HG03039 (cell line): ENCODE measurements around the gene ATP6V0E1.
A peak's percentile ranks its signal among the peaks of the same experiment; 100 is the strongest.

Experiments
- ATAC-seq: cut with Tn5 transposase; IDR thresholded peaks from one replicate; pipeline ENCODE4 v1.9.1; 2021; ENCODE audit warnings: mild to moderate bottlenecking, moderate library complexity; ENCODE audit not compliant: unreplicated experiment

Gene ATP6V0E1

DNA sequence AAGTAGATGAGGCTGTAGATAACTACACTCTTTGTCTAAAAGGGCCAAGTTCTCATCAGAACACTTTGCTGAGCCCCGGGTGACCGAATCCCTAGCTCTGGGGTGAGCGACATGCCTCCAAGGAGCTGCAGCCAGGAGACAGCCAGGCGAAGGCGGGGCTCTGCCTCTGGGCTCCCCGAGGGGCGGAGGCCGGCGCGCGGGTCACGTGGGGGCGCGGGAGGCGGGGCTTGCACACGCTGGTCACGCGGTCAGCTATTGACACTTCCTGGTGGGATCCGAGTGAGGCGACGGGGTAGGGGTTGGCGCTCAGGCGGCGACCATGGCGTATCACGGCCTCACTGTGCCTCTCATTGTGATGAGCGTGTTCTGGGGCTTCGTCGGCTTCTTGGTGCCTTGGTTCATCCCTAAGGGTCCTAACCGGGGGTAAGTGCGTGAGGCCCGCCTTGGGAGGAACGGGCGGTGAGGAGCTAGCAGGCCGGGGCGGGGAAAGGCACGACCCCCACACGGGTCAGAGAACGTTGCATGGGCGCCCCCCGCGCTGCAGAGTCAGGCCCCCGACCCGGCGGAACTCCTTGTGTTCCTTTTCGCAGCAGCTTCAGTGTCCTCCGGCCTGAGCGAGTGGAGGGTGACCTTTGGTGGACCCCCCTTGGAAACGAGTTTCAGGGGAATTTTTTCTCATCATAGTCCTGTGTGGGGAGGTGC lies at the start of gene ATP6V0E1:
TSS of gene ATP6V0E1 (plus strand) at position 230 of the 702 bp plus-strand sequence. CDS start at position 320, 90 bp downstream.
- peak; percentile 91 for ATAC-seq

DNA sequence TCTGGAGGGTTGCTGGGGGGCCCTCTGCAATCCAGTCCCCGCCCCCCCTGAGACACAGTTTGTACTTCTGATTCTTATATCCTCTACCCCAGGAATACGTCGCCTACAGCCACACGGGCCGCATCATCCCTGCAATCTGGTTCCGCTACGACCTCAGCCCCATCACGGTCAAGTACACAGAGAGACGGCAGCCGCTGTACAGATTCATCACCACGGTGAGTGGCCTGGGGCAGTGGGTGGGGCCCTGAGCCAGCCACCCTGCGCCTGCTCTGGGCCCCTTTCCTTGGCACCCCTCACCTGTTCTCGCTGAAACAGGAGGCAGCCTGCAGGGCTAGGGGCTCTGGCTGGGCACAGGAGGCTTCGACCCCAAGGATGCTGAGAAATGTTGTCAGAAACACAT lies 48.5 kb upstream of the ATP6V0E1 start:
- no peak for ATAC-seq

DNA sequence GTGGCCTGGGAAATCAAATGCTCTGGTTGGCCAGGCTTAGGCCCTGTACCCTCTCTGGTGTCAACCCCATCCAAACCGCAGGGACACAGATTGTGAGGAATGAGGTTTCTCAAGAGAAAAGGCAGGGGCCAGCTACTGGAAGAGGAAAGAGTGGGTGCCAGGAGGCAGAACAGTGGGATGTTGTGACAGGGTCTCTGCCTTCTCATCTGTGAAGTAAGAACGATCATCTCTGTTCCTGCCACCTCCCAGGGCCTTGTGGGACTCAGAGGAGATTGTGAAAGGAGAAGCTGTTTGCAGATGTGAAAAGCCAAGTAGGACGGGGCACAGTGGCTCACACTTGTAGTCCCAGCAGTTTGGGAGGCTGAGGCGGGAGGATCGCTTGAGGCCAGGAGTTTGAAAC lies 47.2 kb upstream of the ATP6V0E1 start:
- ATAC-seq = no peak

DNA sequence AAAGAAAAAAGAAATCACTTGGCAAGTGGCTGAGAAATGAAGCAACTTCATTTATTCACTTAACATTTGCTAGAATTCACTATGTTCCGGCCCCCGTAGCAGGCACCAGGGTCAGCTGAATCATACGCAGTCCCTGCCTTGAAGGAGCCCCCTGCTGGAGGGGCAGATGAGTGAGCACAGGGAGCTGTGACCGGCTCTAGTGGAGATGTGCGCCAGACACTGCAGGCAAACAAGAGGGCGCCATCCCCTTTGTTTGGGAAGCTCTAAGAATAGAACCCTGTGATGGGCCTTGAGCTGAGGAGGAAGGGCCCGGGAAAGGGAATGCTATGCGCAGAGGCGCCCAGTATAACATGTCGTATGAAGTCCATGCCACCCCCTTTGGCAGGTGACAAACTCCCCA lies 44.5 kb upstream of the ATP6V0E1 start:
- no peak for ATAC-seq

DNA sequence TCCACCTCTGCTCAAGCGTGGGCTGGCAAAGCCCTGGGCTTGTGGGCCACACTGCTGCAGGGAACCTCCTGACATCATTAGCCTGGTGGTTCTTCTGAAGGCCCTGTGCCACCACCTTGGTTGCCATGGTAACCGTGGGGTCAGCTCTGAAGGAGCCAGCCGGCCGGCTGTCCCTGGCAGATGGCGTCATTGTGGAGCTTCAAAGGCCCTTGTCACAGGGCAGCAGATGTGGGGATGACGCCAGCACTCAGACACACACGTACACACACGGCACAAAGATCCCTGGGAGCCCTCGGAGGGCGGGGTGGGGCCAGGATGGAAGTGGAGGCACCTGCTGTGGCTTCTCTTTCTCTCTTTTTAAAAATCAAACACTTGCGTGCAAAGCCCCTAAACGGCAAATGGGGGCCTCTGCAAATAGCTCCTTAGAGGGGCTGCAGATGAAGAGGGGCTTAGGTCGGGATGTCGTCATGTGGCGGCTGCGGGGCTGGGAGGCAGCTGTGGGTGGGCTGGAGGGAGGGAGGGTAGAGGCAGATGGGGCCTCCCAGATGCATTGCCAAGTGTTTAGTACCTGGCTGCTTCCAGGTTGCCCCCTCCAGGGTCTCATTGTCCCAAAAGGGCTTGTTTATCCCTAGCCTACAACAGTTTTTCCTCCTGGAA lies 43.8 kb upstream of the ATP6V0E1 start:
- no peak for ATAC-seq

DNA sequence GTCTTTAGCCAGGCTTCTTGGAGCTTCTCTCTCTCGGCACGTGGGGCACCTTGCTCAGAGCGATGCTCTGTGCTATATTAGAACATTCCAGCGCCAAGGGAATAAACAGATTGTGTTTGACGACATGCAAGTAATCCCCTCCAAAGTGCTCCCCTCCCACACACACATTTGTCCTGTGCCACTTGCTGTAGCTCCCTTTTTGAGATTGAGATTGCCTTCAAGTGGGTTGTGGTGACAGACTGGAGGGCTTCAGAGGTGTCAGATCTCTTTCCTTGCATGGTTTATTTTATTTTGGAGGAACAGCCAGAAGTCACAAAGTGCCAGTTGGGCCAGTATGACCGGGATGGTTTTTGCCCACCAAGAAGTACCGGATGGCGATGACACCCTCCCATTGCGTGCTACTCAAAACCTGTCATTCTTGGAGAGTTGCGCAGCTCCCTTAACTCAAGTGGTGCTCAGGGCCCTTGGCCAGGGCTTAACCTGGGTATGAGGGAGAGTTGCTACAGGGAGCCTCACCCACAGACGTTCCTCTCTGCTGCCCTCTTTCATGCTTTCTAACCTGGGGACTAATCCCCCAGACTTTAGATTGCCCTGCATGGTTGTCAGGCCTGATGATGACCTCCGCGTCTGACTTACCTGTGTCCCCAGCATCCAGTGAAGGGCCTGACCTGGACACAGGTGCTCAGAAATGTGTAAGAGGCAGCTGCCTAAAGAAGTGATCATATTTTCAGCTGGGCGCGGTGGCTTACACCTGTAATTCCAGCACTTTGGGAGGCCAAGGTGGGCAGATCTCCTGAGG lies 43.1 kb upstream of the ATP6V0E1 start:
- ATAC-seq = no peak

DNA sequence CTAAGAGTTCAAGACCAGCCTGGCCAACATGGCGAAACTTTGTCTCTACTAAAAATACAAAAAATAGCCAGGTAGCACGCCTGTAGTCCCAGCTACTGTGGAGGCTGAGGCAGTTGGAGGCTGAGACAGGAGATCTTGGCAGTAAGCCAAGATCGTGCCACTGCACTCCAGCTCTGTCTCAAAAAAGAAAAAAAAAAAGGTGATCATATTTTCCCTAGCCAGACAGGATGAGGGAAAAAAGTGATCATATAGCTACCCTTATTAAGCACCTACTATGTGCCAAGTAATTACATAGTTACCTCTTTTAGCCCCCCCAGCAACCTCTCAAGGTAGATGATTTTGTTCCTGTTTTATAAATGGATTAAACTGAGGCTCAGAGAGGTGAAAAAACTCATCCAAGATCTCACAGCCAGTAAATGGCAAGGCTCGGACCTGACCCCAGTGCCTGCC lies 42.5 kb upstream of the ATP6V0E1 start:
- ATAC-seq = no peak

DNA sequence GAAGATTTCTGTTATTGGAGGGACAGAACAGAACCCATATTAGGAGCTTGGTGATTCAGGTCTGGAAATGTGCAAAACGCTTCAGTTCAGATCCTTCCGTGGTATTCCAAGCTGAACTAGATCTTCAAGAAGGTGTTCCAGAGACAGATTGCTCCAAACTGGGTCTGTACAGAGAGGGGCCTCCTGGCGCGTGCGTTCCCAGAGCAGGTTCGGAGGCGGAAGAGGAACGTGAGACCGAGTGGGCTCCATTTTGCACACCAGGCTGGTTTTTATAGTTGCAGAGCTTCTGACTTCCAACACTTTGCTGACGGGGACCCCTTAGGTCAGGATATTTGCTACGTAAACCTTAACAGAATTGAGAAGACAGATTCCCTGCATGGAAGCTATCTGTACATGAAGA lies 41.0 kb upstream of the ATP6V0E1 start:
- ATAC-seq = no peak

DNA sequence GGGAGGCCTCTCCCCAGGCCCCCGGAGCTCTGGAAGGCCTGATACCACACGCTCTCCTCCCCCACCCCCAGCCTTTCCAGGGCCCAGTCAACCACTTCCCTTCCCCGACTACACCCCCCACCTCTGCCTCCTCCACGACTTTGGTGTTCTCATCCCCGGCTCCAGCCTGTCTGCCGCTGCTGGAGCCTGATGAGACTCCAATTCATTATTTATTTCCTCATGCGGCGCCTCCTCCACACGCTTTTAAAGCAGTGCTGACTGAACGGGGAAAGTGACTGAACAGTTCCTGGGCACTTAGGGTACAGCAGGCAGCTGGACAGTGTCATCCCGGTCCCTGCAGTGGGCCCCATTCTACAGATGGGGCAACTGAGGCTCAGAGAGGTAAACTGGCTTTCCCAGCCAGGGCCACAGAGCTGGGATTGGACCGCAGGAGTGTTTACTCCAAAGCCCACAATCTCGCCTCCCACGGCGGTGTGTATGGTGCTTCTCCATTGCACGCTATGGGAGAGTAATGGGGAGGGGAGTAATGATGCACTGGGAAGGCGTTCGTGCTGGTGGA lies 40.2 kb upstream of the ATP6V0E1 start:
- no peak for ATAC-seq

DNA sequence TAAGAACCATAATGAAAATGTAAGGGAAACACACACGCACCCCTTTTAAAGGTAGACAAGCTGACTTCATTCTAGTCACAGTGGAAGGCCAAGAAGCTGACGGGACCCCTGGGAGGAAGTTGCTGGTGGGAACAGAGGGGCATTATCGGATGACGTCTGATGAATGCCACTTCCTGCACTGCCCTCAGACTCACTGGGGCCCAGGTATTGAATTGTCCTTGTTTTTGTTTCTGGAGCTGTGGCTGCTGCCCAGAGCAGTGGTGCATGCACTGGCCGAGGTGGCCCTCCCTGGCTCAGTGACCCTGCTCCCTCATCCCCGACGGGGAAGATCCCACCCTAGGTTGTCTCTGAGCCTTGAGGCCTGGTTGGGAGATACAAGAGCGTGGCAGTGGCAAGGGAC lies 39.7 kb upstream of the ATP6V0E1 start:
- ATAC-seq = no peak

DNA sequence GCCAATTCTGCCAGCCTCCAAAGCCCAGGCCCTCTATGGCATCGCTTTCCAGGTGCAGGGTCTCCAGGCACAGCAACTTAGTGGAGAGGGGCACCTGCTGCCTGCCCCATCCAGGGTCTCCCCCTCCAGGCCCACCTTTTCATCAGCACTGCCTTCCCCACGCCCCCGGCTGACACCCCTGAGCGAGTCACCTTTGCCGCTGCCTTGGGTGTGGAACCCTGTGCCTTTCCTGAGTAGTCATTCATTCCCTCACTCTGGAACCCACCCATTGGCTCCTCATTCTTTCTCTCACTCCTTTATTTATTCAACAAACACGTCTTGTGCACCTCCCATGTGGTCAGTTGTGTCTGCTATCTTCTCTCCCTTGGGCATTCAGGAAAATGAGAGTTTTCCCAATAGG lies 38.8 kb upstream of the ATP6V0E1 start:
- ATAC-seq = no peak

DNA sequence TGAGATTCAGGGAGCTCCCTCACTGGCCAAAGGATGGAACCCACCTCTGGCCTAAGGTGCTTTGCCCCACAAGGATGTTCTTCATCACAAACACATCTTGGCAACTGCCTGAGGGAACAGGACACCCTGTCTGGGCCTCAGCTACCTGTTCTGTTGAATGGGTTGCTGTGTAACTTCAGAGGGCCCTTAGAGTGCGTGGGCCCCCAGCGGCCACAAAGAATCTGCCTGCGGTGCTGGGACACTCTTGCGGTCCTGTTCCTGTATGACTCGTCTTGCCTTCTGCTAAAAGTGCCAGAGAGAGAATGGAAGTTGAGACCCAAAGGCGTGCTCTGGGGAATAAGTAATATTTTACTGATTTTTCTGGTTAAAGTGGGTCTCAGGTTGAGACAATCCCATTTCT lies 38.4 kb upstream of the ATP6V0E1 start:
- no peak for ATAC-seq

DNA sequence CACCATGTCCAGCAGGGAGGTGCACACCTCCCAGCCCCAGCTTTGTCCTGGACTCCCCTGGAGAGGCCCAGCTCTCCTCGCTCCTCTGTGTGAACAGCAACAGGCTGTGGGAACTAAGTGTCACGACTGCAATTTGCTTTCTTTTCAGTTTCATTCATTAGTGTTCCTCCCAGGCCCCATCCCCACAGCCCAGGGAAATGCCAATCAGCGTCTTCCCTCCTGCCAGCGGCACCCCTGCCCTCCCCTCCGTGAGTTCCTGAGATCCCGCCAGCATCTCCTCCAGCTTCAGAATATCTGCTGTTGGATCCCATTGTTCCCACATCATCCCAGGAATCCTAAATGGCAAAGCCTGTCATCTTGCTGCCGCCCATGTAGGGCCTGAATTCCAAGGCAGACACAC lies 37.4 kb upstream of the ATP6V0E1 start:
- ATAC-seq = no peak

DNA sequence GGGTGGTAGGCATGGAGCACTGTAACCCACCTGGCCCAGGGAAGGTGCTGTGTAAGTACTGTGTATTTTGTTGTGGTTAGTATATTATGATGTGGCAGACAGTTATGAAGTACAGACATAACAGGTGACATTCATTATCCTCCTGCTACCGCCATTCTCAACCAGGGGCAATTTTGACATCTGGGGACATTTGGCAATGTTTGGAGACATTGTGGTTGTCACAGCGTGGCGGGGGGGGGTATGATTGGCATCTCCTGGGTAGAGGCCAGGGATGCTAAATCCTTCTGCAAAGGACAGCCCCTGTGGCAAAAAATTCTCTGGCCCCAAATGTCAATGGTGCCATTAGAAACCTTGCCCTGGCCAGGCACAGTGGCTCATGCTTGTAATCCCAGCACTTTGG lies 34.1 kb upstream of the ATP6V0E1 start:
- no peak for ATAC-seq

DNA sequence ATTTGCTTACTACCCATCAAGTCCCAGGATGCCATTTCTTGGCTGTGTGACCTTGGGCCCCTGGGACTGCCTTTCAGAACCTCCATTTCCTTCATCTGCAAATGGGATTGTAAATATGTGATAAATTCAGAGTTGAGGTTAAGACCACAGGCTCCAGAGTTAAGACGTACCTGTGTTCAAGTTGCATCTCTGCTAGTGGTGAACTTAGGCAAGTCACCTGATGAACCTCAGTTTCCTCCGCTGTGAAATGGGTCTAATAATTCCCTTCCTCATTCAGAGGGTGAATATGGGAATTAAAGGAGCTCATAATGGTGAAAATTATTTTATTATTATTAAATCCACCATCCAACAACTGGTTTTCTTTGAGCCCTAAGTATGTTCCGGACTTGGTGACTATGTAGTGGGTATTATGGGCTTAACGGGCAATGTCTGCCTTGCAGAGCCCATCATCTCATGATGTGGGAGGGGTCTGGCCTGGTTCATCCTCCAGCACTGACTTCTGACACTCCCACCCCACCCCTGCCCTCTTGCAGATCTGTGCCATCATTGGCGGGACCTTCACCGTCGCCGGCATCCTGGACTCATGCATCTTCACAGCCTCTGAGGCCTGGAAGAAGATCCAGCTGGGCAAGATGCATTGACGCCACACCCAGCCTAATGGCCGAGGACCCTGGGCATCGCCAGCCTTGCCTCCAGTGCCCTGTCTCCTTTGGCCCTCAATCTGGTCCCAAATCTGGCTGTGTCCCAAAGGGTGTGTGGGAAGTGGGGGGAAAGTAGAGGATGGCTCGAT lies 33.2 kb upstream of the ATP6V0E1 start:
- no peak for ATAC-seq

DNA sequence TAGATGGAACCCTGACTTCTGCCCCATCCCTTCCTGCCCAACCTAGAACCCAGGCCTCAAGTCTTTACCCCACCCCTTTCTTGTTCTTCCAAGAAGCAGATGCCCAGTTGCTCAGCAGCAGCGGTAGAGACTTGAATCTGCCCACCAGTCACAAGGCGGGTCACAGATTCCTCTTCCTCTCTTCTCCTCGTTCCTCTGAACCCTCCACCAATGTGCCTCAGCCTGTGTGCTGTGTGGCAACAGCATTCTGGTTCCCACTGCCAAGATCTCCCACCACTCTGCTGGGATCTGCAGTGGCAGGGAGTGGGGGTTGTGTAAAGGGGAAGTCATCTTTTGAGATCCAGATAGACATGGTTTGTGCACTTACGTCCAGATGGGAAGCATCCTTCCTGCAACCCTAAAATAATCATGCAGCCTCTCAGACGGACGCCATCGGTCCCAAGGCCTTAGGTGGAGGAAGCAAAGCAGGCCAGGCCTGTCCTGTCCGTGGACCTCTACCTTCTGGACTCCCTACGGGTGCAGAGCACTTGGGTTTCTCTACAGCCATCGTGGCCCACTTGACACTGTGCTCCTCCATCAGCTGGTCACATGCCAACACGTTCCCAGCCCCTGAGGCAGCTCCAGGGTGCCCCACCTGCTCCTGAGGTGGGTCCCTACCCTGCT lies 32.1 kb upstream of the ATP6V0E1 start:
- no peak for ATAC-seq

DNA sequence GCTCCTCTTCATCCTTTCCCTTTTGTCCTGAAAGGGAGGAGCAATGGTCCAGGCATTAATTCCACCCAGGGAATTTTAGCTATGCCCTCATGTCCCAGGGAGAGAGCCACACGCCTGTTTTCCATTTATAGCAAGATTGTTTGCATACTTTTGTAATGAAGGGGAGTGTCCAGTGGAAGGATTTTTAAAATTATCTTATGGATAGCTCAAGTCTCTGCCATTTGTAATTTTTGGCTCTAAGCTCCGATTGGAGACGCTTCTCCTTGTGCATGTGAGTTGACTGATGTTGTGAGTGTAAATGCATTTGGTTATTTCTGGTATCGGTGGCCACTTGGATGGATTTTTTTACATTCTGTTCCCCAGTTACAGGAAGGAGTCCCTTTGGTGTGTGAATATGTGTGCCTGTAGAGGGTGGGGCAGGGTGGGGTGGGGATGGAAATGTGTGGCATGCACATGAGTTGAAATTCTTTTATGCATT lies 31.5 kb upstream of the ATP6V0E1 start:
- ATAC-seq = no peak

DNA sequence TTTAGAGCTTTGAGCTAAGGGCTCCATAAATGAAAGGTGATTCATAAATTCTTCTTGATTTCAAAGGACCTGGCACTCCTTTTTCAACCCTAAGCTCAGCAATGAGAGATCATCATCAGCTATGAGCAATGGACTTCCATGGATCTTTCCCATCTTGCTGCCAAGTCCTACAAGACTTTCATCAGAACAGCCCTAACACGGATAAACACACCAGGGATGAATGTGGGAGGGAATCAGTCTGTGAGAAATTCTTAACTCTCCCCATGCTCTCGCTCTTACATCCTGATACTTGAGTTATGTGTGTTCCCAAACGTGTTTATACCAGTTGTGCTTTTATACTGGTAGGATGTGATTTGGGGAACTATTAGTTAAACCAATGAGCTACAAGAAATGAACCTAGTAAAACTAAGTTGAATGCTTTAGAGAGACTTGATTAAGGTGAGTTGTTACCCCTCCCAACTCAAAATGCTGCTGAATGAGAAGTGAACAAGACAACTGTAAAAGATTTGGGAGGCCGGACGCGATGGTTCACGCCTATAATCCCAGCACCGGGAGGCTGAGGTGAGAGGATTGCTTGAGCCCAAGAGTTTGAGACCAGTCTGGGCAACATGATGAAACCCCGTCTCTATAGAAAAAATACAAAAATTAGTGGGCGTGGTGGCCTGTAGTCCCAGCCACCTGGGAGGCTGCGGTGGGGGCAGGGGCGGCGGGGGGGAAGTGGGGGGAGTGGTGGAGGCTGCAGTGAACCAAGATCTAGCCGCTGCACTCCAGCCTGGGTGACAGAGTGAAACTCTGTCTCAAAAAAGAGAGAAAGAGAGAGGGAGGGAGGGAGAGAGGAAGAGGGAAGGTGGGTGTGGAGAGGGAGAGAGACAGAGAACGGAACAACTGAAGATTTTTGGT lies 29.5 kb upstream of the ATP6V0E1 start:
- ATAC-seq = no peak

DNA sequence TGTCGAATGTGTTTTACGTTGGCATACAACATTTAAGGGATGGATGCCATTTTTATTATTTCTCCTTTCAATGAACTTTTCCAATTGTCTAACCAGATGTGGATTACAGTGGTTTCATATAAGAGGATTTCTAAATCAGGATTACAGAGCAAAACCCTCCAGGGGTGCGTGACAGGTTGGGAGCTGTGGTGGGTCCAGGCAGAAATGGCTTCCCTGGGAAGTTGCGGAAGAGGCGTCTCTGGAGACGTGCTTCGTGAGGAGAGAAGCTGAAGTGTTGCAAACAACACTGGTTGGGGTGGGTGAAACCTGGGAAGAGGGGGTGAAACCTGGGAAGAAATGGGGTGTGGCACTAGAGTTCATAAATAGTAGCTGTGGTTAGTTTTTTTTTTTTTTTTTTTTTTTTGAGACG lies 28.8 kb upstream of the ATP6V0E1 start:
- ATAC-seq = no peak
